Central memory CD8-positive, alpha-beta T cell (primary cell): Measurements from ENCODE around the gene PAPPA.

Source experiments
- ATAC-seq: fragments of 150-1000 bp; cut with Tn5 transposase; replicated peaks from 2 replicates; pipeline ENCODE4 v1.10.0; 2022; ENCODE audit warnings: mild to moderate bottlenecking, moderate FRiP score, moderate number of reproducible peaks; ENCODE audit not compliant: poor library complexity, severe bottlenecking; ENCODE audit errors: extremely low read depth
- DNase-seq, 2 donors: peaks; one replicate each; pipeline ENCODE4 v3.0.0; 2021; ENCODE audit warnings: low spot score in 2 of 2
- H3K27ac Mint-ChIP-seq: one replicate; pipeline ENCODE4 v1.8.0; 2022; ENCODE audit warnings: low read depth, mild to moderate bottlenecking, moderate library complexity, mixed read lengths
- H3K27me3 Mint-ChIP-seq: one replicate; pipeline ENCODE4 v1.8.0; 2022; ENCODE audit warnings: mixed read lengths
- H3K36me3 Mint-ChIP-seq: one replicate; pipeline ENCODE4 v1.8.0; 2022; ENCODE audit warnings: mild to moderate bottlenecking, moderate library complexity, mixed read lengths; ENCODE audit not compliant: insufficient read depth
- H3K4me1 Mint-ChIP-seq: one replicate; pipeline ENCODE4 v1.8.0; 2022; ENCODE audit warnings: mixed read lengths
- H3K4me3 Mint-ChIP-seq: one replicate; pipeline ENCODE4 v1.8.0; 2022; ENCODE audit warnings: mild to moderate bottlenecking, moderate library complexity, mixed read lengths
- H3K9me3 Mint-ChIP-seq: one replicate; pipeline ENCODE4 v1.8.0; 2022; ENCODE audit warnings: mixed read lengths

Gene PAPPA

DNA sequence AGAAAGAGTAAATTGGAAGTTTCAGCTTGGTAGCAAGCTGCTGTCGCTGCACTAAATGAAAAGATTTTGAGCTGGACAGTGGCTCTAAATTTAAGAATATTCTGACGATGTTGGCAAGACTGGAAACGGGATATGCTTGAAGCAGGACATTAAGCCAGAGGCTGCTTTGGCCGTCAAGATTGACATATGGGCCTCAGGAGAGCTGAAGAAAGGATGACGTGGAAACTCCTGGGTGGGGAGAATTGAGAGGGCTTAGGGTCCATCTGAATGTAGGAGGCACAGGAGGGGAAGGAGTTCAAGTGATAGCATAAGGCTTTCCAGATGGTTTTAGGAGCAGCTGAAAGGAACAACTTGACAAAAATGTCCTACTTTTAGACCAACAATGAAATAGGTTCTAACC is 108.9 kb downstream of the PAPPA start:
- DNase-seq (no peak), ATAC-seq (no peak)
- Mint-ChIP-seq H3K4me3 (no peak overlapping the region), H3K4me1 (no peaks in the 10 kb centered on the region), H3K27me3 (no peaks in the 10 kb centered on the region), H3K9me3 (peaks cover 5% of the 10 kb centered on the region), H3K27ac (no peak overlapping the region), H3K36me3 (no peaks in the 10 kb centered on the region)

DNA sequence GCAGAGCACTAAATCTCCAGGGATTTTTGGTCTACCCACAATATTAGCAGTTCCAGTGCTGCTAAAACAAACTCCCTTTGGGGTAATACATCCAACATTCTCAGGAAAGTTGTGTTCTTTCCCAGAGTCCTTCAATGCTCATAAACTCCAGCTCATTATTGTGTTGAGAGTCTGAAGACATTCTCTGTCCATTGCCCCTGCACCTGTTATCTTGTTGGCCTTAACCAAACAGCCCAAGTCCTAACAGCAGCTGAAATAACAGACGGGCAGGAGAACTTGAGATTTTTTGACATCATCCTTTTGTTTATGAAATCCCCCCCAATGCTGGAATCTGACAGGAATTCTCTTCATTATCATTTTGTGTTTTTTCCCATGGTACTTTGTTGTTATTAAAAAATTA is 110.8 kb downstream of the PAPPA start:
- DNase-seq = no peak
- H3K27me3 Mint-ChIP-seq = no peaks in the 10 kb centered on the region
- ATAC-seq = no peak
- no peak overlapping the region for H3K27ac Mint-ChIP-seq
- H3K36me3 Mint-ChIP-seq = no peaks in the 10 kb centered on the region
- H3K4me3 Mint-ChIP-seq = no peak overlapping the region
- H3K4me1 Mint-ChIP-seq = no peaks in the 10 kb centered on the region
- peaks cover 5% of the 10 kb centered on the region for H3K9me3 Mint-ChIP-seq

DNA sequence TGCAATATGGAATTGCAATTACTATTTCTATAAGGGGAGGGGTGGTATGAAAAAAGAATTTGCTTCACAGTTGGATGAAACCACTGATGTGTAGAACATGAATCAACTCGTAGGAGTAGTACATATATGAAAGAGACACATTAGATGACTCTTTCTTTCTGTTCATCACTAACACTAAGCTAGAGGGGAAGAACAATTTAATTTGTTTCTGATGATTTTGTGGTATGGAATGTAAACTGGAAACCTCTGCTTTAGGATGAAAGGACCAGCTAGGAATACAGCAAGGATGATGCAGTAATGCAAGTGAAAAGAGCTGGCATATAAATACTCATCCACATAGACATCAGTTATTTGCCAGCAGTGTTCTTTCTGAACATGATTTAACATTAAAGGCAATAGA is 113.4 kb downstream of the PAPPA start:
- no peak for ATAC-seq
- H3K9me3 Mint-ChIP-seq = peaks cover 5% of the 10 kb centered on the region
- H3K36me3 Mint-ChIP-seq = no peaks in the 10 kb centered on the region
- no peaks in the 10 kb centered on the region for H3K4me1 Mint-ChIP-seq
- no peak for DNase-seq
- no peak overlapping the region for H3K27ac Mint-ChIP-seq
- H3K27me3 Mint-ChIP-seq = no peaks in the 10 kb centered on the region
- H3K4me3 Mint-ChIP-seq = no peak overlapping the region

DNA sequence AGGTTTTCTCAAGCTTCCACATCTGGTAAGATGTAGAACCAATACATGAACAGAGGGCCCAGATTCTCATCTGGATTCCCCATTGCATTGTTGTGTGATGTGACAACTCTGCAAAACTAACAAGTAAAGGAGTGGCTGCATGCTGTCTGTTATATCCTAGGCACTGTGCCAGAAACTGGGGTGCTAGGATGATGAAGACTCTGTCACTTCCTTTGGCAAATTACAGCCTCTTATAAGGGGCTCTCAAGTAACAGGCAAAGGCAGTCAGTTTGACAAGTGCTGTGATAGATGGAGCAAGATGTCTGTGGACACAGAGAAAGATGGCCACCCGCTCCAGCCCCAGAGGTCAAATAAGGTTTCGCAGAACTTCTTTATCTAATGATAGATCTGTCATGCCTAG is 115.7 kb downstream of the PAPPA start:
- no peak overlapping the region for H3K27ac Mint-ChIP-seq
- no peaks in the 10 kb centered on the region for H3K36me3 Mint-ChIP-seq
- H3K27me3 Mint-ChIP-seq = no peaks in the 10 kb centered on the region
- no peak overlapping the region for H3K4me3 Mint-ChIP-seq
- ATAC-seq (no peak), DNase-seq (no peak)
- no peaks in the 10 kb centered on the region for H3K4me1 Mint-ChIP-seq
- H3K9me3 Mint-ChIP-seq = no peaks in the 10 kb centered on the region

DNA sequence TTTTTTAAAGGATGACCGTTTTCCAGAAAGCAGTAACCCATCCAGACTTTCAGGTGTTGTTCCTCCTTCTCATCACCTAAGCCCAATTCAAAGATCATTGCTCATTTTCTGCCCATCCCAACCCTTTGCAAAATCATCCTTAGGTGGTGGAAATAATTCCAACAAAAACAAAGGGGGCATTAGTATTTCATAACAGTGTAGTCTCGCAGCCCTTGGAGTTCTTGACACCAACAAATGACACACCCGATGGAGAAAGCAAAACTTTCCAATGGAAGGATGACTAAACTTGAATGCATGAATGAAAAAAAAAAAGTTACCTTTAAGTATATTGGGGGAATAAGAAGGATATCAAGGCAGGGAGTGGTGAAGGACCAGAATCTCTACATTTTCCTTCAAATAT is 117.0 kb downstream of the PAPPA start:
- ATAC-seq (no peak), DNase-seq (no peak)
- H3K4me1 Mint-ChIP-seq = no peaks in the 10 kb centered on the region
- H3K9me3 Mint-ChIP-seq = no peaks in the 10 kb centered on the region
- no peaks in the 10 kb centered on the region for H3K27me3 Mint-ChIP-seq
- H3K27ac Mint-ChIP-seq = no peak overlapping the region
- no peak overlapping the region for H3K4me3 Mint-ChIP-seq
- no peaks in the 10 kb centered on the region for H3K36me3 Mint-ChIP-seq

DNA sequence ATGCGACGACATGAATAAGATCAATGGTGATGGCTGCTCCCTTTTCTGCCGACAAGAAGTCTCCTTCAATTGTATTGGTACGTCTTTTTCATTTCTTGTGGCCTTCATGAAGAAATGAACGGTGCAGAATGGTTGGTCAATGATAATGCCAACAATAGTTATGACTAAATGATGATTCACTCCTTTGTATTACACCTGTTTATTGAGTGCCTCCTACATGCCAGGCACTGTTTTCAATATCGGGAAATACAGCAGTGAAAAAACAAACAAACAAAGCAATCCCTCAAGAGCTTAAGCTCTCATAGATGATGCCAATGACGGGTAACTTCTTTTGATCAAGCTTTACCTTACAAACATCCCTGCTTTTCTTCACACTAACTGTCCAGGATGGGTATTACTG is 117.7 kb downstream of the PAPPA start:
- Mint-ChIP-seq H3K9me3 (no peaks in the 10 kb centered on the region), H3K4me3 (no peak overlapping the region), H3K36me3 (no peaks in the 10 kb centered on the region), H3K27me3 (no peaks in the 10 kb centered on the region), H3K27ac (no peak overlapping the region), H3K4me1 (no peaks in the 10 kb centered on the region)
- DNase-seq (no peak), ATAC-seq (no peak)

DNA sequence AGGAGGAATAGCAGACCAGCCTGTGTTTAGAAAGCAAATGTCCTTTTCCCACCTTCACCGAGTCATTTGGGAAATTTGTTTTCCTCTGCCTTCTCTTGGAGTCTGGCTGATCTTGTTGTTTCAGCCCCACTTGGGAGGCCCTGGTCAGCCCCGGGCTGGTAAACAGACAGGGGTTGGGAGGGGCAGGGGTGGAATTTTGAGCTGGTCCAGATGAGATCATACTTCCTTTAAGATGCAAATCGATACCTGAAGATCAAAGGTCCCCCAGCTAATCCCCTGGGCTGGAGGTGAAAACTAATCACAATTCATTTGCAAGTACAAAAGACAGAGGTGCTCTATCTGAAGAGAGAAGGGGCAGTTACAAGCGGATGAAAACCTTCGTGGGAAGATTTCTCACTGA is 118.4 kb downstream of the PAPPA start:
- no peak overlapping the region for H3K4me3 Mint-ChIP-seq
- no peaks in the 10 kb centered on the region for H3K36me3 Mint-ChIP-seq
- no peak for DNase-seq
- H3K27me3 Mint-ChIP-seq = no peaks in the 10 kb centered on the region
- no peak overlapping the region for H3K27ac Mint-ChIP-seq
- no peaks in the 10 kb centered on the region for H3K9me3 Mint-ChIP-seq
- ATAC-seq = no peak
- no peaks in the 10 kb centered on the region for H3K4me1 Mint-ChIP-seq

DNA sequence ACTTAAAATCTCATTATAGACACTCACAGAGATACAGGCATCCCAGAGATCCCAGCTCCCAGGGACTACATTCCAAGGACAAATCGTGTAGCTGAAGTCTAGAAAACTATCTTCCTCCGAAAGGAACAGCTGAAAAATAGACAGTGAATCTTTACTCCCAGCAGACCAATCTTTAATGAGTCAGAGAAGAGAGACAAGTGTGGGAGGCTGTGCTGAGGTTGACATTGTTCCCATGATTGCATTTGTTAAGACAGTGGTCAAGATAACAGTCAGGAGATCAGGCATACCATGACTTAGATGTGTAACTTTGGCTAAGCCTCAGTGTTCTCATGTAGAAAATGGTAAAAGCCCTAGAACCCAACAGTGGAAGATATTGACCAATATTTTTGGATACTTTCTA is 120.7 kb downstream of the PAPPA start:
- H3K36me3 Mint-ChIP-seq = no peaks in the 10 kb centered on the region
- no peaks in the 10 kb centered on the region for H3K9me3 Mint-ChIP-seq
- H3K4me3 Mint-ChIP-seq = no peak overlapping the region
- H3K27me3 Mint-ChIP-seq = no peaks in the 10 kb centered on the region
- no peaks in the 10 kb centered on the region for H3K4me1 Mint-ChIP-seq
- DNase-seq (no peak), ATAC-seq (no peak)
- H3K27ac Mint-ChIP-seq = no peak overlapping the region

DNA sequence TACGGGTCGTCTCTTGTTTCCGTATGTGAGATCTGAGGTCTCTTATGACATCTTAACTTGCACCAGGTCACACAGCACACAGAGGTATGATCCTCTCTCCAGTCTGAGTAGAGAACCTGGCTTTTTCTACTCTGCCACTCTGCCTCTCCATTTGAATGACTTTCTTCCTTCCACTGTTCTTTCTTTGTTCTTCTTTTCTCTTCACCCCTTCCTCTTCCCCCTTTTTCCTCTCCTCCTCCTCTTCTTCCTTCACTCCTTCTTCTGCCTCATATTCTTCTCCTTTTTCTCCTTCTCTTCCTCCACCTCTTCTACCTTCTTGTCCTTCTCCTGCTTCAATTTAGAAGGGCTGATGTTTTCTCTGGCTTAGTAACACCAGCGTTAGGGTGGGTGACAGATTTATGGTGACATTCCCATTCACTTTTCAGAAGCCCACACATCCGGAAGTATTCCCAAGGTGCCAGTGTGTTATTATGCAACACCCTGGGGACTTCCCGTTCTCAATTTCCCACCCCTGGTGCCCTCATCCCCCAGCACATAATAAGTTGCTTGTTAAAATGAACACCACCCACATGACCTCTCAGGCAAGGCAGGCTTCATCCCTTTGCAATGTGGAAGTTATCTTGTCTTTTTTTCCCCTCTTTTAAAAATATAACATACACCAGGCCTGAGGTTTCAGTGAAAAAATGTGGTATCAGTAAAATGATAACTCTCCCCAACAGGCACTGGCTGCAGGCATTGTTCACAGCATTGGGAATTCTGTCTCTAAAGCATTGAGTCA is 122.0 kb downstream of the PAPPA start:
- ATAC-seq (no peak), DNase-seq (no peak)
- Mint-ChIP-seq H3K4me1 (no peaks in the 10 kb centered on the region), H3K4me3 (no peak overlapping the region), H3K27me3 (no peaks in the 10 kb centered on the region), H3K36me3 (no peaks in the 10 kb centered on the region), H3K27ac (no peak overlapping the region), H3K9me3 (no peaks in the 10 kb centered on the region)

DNA sequence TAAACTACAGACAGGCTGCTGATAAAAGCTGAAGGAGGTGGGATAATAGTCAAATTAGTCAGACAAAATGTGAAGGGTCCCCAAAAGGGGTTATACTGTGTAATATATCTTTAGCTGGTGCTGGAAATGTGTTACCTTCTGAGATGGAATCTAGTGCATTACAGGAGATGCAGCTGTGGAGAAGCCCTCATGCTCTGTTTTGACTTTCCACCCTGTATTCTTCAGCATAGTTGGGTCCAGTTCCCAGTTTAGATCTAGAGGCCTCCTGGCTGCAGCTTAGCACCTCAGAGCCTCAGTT is 122.6 kb downstream of the PAPPA start:
- Mint-ChIP-seq H3K27me3 (no peaks in the 10 kb centered on the region), H3K36me3 (no peaks in the 10 kb centered on the region), H3K27ac (no peak overlapping the region), H3K9me3 (no peaks in the 10 kb centered on the region), H3K4me3 (no peak overlapping the region), H3K4me1 (no peaks in the 10 kb centered on the region)
- DNase-seq = no peak
- no peak for ATAC-seq

DNA sequence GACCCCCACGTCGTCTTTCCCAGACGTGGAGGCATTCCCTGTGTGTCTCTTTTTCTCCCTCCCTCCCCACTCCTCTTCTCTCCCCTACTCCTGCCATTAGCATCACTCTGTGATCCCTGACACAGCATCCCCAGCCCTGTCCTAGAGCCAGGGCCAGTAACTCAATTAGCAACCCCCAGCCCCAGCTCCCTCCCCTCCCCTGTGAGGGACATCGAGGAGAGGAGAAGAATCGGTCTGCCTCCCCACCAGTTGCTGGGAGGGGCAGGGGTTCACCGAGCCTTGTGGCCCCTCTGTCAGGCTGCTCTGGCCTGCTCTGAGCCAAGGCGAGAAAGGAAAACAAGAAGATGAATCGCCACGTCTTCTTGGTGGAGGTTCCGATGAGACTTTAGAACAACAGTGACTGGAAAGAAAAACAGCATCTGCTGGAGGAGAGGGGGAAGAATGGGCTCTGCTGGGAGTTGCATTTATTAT is 123.1 kb downstream of the PAPPA start:
- H3K27ac Mint-ChIP-seq = no peak overlapping the region
- H3K36me3 Mint-ChIP-seq = no peaks in the 10 kb centered on the region
- H3K27me3 Mint-ChIP-seq = no peaks in the 10 kb centered on the region
- ATAC-seq = no peak
- no peak for DNase-seq
- H3K4me1 Mint-ChIP-seq = no peaks in the 10 kb centered on the region
- no peaks in the 10 kb centered on the region for H3K9me3 Mint-ChIP-seq
- H3K4me3 Mint-ChIP-seq = no peak overlapping the region

DNA sequence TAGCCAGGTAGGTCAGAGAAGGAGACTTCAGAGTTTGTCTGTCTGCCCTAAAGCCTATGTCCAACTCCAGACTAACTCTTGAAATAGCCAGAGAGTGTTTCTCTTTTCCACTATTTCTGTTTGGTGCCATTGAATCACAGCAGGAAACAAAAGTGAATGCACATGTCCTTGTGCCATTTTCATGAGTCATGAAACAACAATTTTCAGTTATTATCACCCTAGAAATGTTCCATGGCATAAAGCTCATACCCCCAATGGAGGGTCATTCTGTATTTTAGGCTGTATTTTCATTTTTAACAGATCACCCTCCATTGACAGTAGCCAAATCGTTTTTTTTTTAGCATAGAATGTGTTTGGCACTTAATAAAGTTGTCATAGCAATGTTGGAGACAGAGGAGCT is 124.7 kb downstream of the PAPPA start:
- Mint-ChIP-seq H3K27me3 (no peaks in the 10 kb centered on the region), H3K4me3 (no peak overlapping the region), H3K4me1 (no peaks in the 10 kb centered on the region), H3K36me3 (no peaks in the 10 kb centered on the region), H3K9me3 (no peaks in the 10 kb centered on the region), H3K27ac (no peak overlapping the region)
- ATAC-seq = no peak
- no peak for DNase-seq

DNA sequence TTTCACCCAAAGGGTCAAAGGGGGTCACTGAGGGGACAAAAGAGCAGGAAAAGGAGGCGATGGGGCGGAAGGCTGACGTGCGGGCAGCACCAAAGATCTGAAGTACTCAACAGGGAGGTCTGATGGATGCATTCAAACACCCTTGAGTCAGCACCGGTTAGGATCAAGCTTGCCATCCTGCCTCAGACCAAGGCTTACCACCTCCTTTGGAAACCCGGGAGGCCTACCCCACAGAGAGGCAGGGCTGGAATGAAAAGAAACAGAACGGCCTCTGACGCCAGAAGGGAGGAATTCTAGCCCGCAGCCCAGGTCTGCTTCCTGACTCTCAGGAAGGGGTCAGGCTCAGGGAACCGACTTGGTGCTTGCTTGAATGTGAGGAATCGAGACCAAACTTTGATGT is 125.6 kb downstream of the PAPPA start:
- no peak for ATAC-seq
- Mint-ChIP-seq H3K27ac (no peak overlapping the region), H3K4me3 (no peak overlapping the region), H3K9me3 (no peaks in the 10 kb centered on the region), H3K4me1 (no peaks in the 10 kb centered on the region), H3K36me3 (no peaks in the 10 kb centered on the region), H3K27me3 (no peaks in the 10 kb centered on the region)
- DNase-seq = no peak

DNA sequence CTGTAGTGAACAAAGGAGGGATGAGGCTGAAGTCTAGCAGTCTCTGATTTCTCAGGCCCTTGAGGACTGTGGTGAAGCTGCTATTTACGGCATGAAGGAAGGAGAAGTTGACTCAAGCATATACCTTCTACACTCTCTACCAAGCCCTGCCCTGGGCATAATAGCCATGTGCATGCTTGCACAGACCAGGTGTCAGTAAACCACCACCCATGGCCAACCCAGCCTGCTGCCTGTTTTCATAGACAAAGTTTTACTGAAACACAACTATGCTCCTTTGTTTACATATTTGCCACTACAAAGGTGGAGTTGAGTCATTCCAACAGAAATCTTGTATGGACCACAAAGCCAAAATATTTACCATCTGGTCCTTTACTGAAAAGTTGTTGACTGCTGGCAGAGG is 126.9 kb downstream of the PAPPA start:
- Mint-ChIP-seq H3K27ac (no peak overlapping the region), H3K9me3 (no peaks in the 10 kb centered on the region), H3K27me3 (no peaks in the 10 kb centered on the region), H3K4me1 (no peaks in the 10 kb centered on the region), H3K4me3 (no peak overlapping the region), H3K36me3 (no peaks in the 10 kb centered on the region)
- DNase-seq (no peak), ATAC-seq (no peak)
